A673 (cell line): ENCODE measurements around the gene IKBKE.

Experiments
- EZH2 ChIP-seq: fragments of 200-600 bp; sonication (generic); IDR thresholded peaks from 2 replicates; pipeline ENCODE4 v1.6.1; 2017; ENCODE audit warnings: borderline replicate concordance, low read depth, mild to moderate bottlenecking, mixed read lengths, antibody characterized with exemption, low read length; ENCODE audit not compliant: poor library complexity, severe bottlenecking
- TF ChIP-seq, protein P1 (sequence below): fragments of 300-800, 200-600 bp; sonication (generic); conservative IDR thresholded peaks from 2 replicates; pipeline ENCODE4 v1.5.1; 2017; ENCODE audit warnings: low read depth, mild to moderate bottlenecking, antibody characterized with exemption, low read length, moderate library complexity, mixed read lengths

DNA sequence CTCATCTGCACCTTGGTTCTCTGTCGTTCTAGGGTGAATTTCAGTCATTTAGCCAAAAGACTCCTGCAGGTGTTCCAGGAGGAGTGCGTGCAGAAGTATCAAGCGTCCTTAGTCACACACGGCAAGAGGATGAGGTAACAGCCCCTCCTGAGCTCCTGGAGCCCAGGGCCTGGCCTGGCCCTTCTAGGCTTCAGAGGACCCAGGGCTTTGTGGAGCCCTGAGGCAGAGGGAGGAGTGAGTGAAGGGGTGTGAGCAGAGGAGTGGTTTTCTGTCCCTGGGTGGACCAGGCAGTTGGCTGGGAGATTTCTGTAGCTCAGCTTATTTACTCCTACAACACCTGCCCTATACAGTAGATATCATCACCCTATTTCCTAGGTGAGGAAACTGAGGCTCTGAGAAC, 21.3 kb downstream of the IKBKE start:
- TF ChIP-seq, protein P1, sequence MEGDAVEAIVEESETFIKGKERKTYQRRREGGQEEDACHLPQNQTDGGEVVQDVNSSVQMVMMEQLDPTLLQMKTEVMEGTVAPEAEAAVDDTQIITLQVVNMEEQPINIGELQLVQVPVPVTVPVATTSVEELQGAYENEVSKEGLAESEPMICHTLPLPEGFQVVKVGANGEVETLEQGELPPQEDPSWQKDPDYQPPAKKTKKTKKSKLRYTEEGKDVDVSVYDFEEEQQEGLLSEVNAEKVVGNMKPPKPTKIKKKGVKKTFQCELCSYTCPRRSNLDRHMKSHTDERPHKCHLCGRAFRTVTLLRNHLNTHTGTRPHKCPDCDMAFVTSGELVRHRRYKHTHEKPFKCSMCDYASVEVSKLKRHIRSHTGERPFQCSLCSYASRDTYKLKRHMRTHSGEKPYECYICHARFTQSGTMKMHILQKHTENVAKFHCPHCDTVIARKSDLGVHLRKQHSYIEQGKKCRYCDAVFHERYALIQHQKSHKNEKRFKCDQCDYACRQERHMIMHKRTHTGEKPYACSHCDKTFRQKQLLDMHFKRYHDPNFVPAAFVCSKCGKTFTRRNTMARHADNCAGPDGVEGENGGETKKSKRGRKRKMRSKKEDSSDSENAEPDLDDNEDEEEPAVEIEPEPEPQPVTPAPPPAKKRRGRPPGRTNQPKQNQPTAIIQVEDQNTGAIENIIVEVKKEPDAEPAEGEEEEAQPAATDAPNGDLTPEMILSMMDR: no peak
- no peak for TF ChIP-seq EZH2
